HG03378 (cell line): ENCODE measurements around the gene WDR64.

Experiments used
- ATAC-seq: cut with Tn5 transposase; IDR thresholded peaks from one replicate; pipeline ENCODE4 v1.9.1; 2021; ENCODE audit warnings: mild to moderate bottlenecking, moderate library complexity; ENCODE audit not compliant: unreplicated experiment

The WDR64 gene

GRCh38 chr1:241836941-241837340 is 184.9 kb downstream of the WDR64 start:
- no peak for ATAC-seq

- no peak for ATAC-seq
Measured at GRCh38 chr1:241837416-241837815, 185.3 kb downstream of the WDR64 start.

GRCh38 chr1:241837901-241838300 is 185.8 kb downstream of the WDR64 start:
- ATAC-seq, result no peak

GRCh38 chr1:241838897-241839296 is 186.8 kb downstream of the WDR64 start:
- no peak for ATAC-seq

GRCh38 chr1:241839369-241839979 is 187.4 kb downstream of the WDR64 start:
- ATAC-seq, result peak; percentile 77

- no peak for ATAC-seq
Measured at GRCh38 chr1:241840164-241840563, 188.1 kb downstream of the WDR64 start.

- ATAC-seq, result no peak
Measured at GRCh38 chr1:241841691-241842090, 189.6 kb downstream of the WDR64 start.

GRCh38 chr1:241842565-241842964 is 190.5 kb downstream of the WDR64 start:
- ATAC-seq, result no peak

- ATAC-seq, result no peak
Measured at GRCh38 chr1:241844593-241844992, 192.5 kb downstream of the WDR64 start.

- ATAC-seq, result no peak
Measured at GRCh38 chr1:241846375-241846774, 194.3 kb downstream of the WDR64 start.

GRCh38 chr1:241846862-241847539 is 194.9 kb downstream of the WDR64 start:
- no peak for ATAC-seq

- no peak for ATAC-seq
Measured at GRCh38 chr1:241847540-241847795, 195.4 kb downstream of the WDR64 start.

- ATAC-seq, result peak; percentile 97
Measured at GRCh38 chr1:241847796-241848685, 196.0 kb downstream of the WDR64 start, which contains the start of gene EXO1. Gene EXO1, plus strand, starts transcription at chr1:241848204. Its CDS starts 2,222 bp downstream, at chr1:241850426.

- no peak for ATAC-seq
Measured at GRCh38 chr1:241848686-241849344, 196.7 kb downstream of the WDR64 start.

- ATAC-seq, result no peak
Measured at GRCh38 chr1:241849345-241849695, 197.2 kb downstream of the WDR64 start.
